NCI-H345 treated with DMSO at 0.1 percent for 48 hours (cell line): ENCODE data around the gene TGFA.

Experiments
- DNase-seq: peaks from one replicate; lab custom pipeline; 2025; ENCODE audit not compliant: unreplicated experiment; lab: John Stamatoyannopoulos, UW

The TGFA gene

GRCh38 chr2:70425682-70426301, 127.8 kb downstream of the TGFA start:
- DNase-seq, result no peak

- no peak for DNase-seq
Observed at GRCh38 chr2:70420740-70421139, 132.9 kb downstream of the TGFA start.

- peak; percentile 49 for DNase-seq
Observed at GRCh38 chr2:70420143-70420542, 133.5 kb downstream of the TGFA start.

- no peak for DNase-seq
Observed at GRCh38 chr2:70418514-70418913, 135.1 kb downstream of the TGFA start.

- no peak for DNase-seq
Observed at GRCh38 chr2:70417011-70417410, 136.6 kb downstream of the TGFA start.

- DNase-seq, result no peak
Observed at GRCh38 chr2:70412294-70413070, 141.1 kb downstream of the TGFA start.

- no peak for DNase-seq
Observed at GRCh38 chr2:70411483-70412125, 142.0 kb downstream of the TGFA start.

GRCh38 chr2:70403267-70404053, 150.2 kb downstream of the TGFA start:
- peak; percentile 70 for DNase-seq

- DNase-seq, result no peak
Observed at GRCh38 chr2:70400539-70400938, 153.1 kb downstream of the TGFA start.

GRCh38 chr2:70399046-70399445, 154.6 kb downstream of the TGFA start:
- no peak for DNase-seq
